ENCODE data around the gene ARMH1.

DNA sequence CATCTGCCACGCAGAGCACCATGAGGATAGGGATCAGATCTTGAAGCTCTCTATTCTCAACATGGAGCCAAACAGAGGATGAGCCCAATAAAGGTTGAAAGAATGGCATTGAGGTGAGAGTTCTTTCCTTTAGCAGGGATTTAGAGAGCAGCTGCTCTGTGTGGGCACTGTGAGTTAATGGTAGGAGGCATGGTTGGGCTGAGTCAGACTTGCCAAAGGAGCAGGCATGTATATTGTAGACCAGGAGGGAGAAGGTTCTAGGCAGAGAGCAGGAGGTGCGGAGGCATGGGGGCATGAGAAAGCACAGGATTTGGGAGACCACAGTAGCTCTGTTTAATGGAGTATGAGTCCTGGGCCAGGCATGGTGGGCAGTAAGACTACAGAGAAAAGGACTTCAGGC, 32.3 kb upstream of the ARMH1 start:
- TF ChIP-seq POLR2A (IDR thresholded peaks at IDR 0.05), result no peak
- TF ChIP-seq, protein P1, sequence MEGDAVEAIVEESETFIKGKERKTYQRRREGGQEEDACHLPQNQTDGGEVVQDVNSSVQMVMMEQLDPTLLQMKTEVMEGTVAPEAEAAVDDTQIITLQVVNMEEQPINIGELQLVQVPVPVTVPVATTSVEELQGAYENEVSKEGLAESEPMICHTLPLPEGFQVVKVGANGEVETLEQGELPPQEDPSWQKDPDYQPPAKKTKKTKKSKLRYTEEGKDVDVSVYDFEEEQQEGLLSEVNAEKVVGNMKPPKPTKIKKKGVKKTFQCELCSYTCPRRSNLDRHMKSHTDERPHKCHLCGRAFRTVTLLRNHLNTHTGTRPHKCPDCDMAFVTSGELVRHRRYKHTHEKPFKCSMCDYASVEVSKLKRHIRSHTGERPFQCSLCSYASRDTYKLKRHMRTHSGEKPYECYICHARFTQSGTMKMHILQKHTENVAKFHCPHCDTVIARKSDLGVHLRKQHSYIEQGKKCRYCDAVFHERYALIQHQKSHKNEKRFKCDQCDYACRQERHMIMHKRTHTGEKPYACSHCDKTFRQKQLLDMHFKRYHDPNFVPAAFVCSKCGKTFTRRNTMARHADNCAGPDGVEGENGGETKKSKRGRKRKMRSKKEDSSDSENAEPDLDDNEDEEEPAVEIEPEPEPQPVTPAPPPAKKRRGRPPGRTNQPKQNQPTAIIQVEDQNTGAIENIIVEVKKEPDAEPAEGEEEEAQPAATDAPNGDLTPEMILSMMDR (IDR thresholded peaks at IDR 0.05), result no peak

Data from testis (tissue), 2 donors.